Keratinocyte (primary cell): Measurements from ENCODE around the gene OR2L2. TPM values are rescaled to one million over a fixed set of nuclear protein-coding genes. Genes with fewer than 3 reads are reported as not detected.

Experiments used
- DNase-seq: peaks from one replicate; pipeline ENCODE4 v3.0.0-alpha.2; 2011; ENCODE audit warnings: low read depth, missing footprints, low spot score
- FAIRE-seq: peaks from 2 replicates; lab custom pipeline; 2011; peaks lifted over from hg19 to GRCh38; lab: Jason Lieb, UNC
- H2AFZ ChIP-seq: 2 replicates; pipeline ENCODE4 v1.6.0; 2012; ENCODE audit warnings: low read length, control low read depth, inconsistent platforms; ENCODE audit not compliant: control insufficient read depth
- H3K27ac ChIP-seq: 2 replicates; pipeline ENCODE4 v1.5.1; 2011; ENCODE audit warnings: low read length; ENCODE audit not compliant: control insufficient read depth, insufficient read depth
- H3K27me3 ChIP-seq: 3 replicates; pipeline ENCODE4 v1.6.0; 2011; ENCODE audit warnings: low read length; ENCODE audit not compliant: control insufficient read depth, insufficient read depth; ENCODE audit errors: extremely low read depth
- H3K36me3 ChIP-seq, 2 experiments: 2 replicates in 1 of 2; 3 replicates in 1 of 2; pipeline ENCODE4 v1.5.1; 2011; ENCODE audit warnings: low read length in 2 of 2, mild to moderate bottlenecking in 1 of 2; ENCODE audit not compliant: control insufficient read depth in 2 of 2, insufficient read depth in 2 of 2; ENCODE audit errors: extremely low read depth in 1 of 2
- H3K4me1 ChIP-seq: 3 replicates; pipeline ENCODE4 v1.5.1; 2011; ENCODE audit warnings: low read length; ENCODE audit not compliant: control insufficient read depth, insufficient read depth; ENCODE audit errors: extremely low read depth
- H3K4me2 ChIP-seq: 3 replicates; pipeline ENCODE4 v1.6.0; 2011; ENCODE audit warnings: low read depth, low read length; ENCODE audit not compliant: control insufficient read depth, insufficient read depth; ENCODE audit errors: extremely low read depth
- H3K4me3 ChIP-seq, 3 experiments: fragments of 200-600 bp in 1 of 3; sonication (generic) in 1 of 3; 2 replicates in 2 of 3; 3 replicates in 1 of 3; pipeline ENCODE4 v1.5.1; 2011 to 2016; ENCODE audit warnings: low read length in 3 of 3, mild to moderate bottlenecking in 3 of 3, control low read depth in 2 of 3, inconsistent platforms in 1 of 3, low read depth in 1 of 3, mixed read lengths in 1 of 3, mixed run types in 1 of 3, moderate library complexity in 1 of 3; ENCODE audit not compliant: control insufficient read depth in 2 of 3, insufficient read depth in 2 of 3; ENCODE audit errors: extremely low read depth in 1 of 3
- H3K79me2 ChIP-seq: 2 replicates; pipeline ENCODE4 v1.6.0; 2012; ENCODE audit warnings: low read length; ENCODE audit not compliant: control insufficient read depth, insufficient read depth
- H3K9ac ChIP-seq: 3 replicates; pipeline ENCODE4 v1.6.0; 2011; ENCODE audit warnings: low read length; ENCODE audit not compliant: control insufficient read depth, insufficient read depth; ENCODE audit errors: extremely low read depth
- H3K9me1 ChIP-seq: 3 replicates; pipeline ENCODE4 v1.6.0; 2011; ENCODE audit warnings: low read length; ENCODE audit not compliant: control insufficient read depth, insufficient read depth; ENCODE audit errors: extremely low read depth
- H3K9me3 ChIP-seq: 2 replicates; pipeline ENCODE4 v1.5.1; 2012; ENCODE audit warnings: low read depth, low read length; ENCODE audit not compliant: control insufficient read depth
- H4K20me1 ChIP-seq: 3 replicates; pipeline ENCODE4 v1.6.0; 2011; ENCODE audit warnings: low read length; ENCODE audit not compliant: control insufficient read depth, insufficient read depth; ENCODE audit errors: extremely low read depth
- EZH2 ChIP-seq: IDR thresholded peaks from one replicate; pipeline ENCODE4 v1.6.1; 2012; ENCODE audit warnings: inconsistent platforms, mild to moderate bottlenecking, low read length, moderate library complexity
- dilution Hi-C: fragments of 300-500 bp; cut with MboI; formaldehyde crosslinking; loops from one replicate; pipeline ENCODE4 v1.7.0; 2020; ENCODE audit warnings: low sequenced_read_pairs; ENCODE audit not compliant: extremely low pct_ligation_motif_present
- polyA minus RNA-seq, 3 experiments: library from RNA; depleted of rRNA, polyadenylated mRNA; stranded (reverse); fragments of >200 nt; gene quantifications; 1 replicate in 1 of 3; 2 replicates in 1 of 3; 3 replicates in 1 of 3; pipeline ENCODE4 v1.2.3, GENCODE V29; 2011
- polyA plus RNA-seq, 5 experiments: library from polyadenylated mRNA; depleted of rRNA in 3 of 5; stranded (reverse) in 3 of 5; stranded (forward) in 1 of 5; unstranded in 1 of 5; fragments of >200 nt; gene quantifications; 1 replicate in 1 of 5; 2 replicates in 3 of 5; 3 replicates in 1 of 5; pipeline versions ENCODE4 v1.2.1 to v1.2.3, GENCODE V29; 2011 to 2012; ENCODE audit warnings: missing spikeins in 2 of 5, low read depth in 1 of 5, low replicate concordance in 1 of 5
- TF ChIP-seq, protein P1 (sequence below), 3 experiments: IDR thresholded peaks in 1 of 3; conservative IDR thresholded peaks in 1 of 3; optimal IDR thresholded peaks in 1 of 3; 2 replicates in 2 of 3; 3 replicates in 1 of 3; pipeline versions ENCODE3 to v1.5.1; 2011; ENCODE audit warnings: low read length in 3 of 3, mild to moderate bottlenecking in 3 of 3, moderate library complexity in 2 of 3, control low read depth in 1 of 3, inconsistent platforms in 1 of 3; ENCODE audit not compliant: insufficient read depth in 2 of 3; ENCODE audit errors: extremely low read depth in 1 of 3

Gene OR2L2, protein sequence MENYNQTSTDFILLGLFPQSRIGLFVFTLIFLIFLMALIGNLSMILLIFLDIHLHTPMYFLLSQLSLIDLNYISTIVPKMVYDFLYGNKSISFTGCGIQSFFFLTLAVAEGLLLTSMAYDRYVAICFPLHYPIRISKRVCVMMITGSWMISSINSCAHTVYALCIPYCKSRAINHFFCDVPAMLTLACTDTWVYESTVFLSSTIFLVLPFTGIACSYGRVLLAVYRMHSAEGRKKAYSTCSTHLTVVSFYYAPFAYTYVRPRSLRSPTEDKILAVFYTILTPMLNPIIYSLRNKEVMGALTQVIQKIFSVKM
- polyA plus RNA-seq (0.03 TPM in 1 of 3 replicates, not detected in the others), polyA minus RNA-seq (0.07 to 0.35 TPM in 2 of 3 replicates, not detected in the other)
- polyA plus RNA-seq (2011; ENCODE audit: low read depth) = not detected
- polyA plus RNA-seq (2011; cell fraction: cytosol; rRNA removed) = not detected in 2 replicates
- 0.04 and 0.15 TPM in 2 replicates for polyA plus RNA-seq (2011; cell fraction: nucleus; rRNA removed)
- 0.03 TPM in 2 replicates for polyA plus RNA-seq (2012; ENCODE audit: low replicate concordance)
- polyA minus RNA-seq (2011; cell fraction: cytosol; rRNA and poly(A)+ RNA removed) = not detected
- polyA minus RNA-seq (2011; cell fraction: nucleus; rRNA and poly(A)+ RNA removed) = 0.85 TPM in 1 of 2 replicates, not detected in the other

DNA sequence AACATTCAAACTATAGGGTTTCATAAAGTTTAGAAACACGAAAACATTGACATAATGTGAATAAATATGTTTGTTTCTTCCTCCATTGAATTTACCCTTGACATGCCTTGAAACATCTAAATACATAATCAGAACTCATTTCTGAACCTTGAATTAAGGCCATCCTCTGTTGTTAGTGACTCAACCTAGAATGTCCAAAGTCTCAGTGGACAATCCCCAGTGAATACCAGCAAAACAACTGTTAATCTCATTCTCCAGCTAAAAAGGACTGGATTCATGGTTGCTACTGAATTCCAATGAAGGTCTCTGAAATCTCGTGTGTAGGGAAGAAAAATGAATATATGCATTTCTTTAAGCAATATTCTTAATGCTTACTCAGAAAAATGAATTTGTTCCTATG lies at the start of gene OR2L2:
TSS of gene OR2L2 (plus strand) at position 301 of the 400 bp plus-strand sequence. CDS start 8,198 bp downstream, outside the sequence.
- no peaks in the 10 kb centered on the region for H3K4me1 ChIP-seq
- no peaks in the 10 kb centered on the region for H3K36me3 ChIP-seq
- H3K27me3 ChIP-seq = no peaks in the 10 kb centered on the region
- no peaks in the 10 kb centered on the region for H3K9me3 ChIP-seq
- no peak within 1 kb of the TSS for H3K9ac ChIP-seq
- no peaks in the 10 kb centered on the region for H3K79me2 ChIP-seq
- no peaks in the 10 kb centered on the region for H3K9me1 ChIP-seq
- no peak for DNase-seq
- H3K4me3 ChIP-seq = no peak within 1 kb of the TSS
- no peak within 1 kb of the TSS for H3K27ac ChIP-seq
- H3K4me2 ChIP-seq = no peak within 1 kb of the TSS
- no peak for FAIRE-seq
- no peak within 1 kb of the TSS for H2AFZ ChIP-seq
- TF ChIP-seq, protein P1, sequence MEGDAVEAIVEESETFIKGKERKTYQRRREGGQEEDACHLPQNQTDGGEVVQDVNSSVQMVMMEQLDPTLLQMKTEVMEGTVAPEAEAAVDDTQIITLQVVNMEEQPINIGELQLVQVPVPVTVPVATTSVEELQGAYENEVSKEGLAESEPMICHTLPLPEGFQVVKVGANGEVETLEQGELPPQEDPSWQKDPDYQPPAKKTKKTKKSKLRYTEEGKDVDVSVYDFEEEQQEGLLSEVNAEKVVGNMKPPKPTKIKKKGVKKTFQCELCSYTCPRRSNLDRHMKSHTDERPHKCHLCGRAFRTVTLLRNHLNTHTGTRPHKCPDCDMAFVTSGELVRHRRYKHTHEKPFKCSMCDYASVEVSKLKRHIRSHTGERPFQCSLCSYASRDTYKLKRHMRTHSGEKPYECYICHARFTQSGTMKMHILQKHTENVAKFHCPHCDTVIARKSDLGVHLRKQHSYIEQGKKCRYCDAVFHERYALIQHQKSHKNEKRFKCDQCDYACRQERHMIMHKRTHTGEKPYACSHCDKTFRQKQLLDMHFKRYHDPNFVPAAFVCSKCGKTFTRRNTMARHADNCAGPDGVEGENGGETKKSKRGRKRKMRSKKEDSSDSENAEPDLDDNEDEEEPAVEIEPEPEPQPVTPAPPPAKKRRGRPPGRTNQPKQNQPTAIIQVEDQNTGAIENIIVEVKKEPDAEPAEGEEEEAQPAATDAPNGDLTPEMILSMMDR (optimal IDR thresholded peaks at IDR 0.05 in 1 of 3, IDR thresholded peaks at IDR 0.05 in 1 of 3, conservative IDR thresholded peaks at IDR 0.05 in 1 of 3; ENCODE audit: extremely low read depth in 1 of 3, insufficient read depth in 2 of 3, low read length in 3 of 3) = no peak
- no peak for TF ChIP-seq EZH2
- dilution Hi-C loops = no loop called here
- no peaks in the 10 kb centered on the region for H4K20me1 ChIP-seq

DNA sequence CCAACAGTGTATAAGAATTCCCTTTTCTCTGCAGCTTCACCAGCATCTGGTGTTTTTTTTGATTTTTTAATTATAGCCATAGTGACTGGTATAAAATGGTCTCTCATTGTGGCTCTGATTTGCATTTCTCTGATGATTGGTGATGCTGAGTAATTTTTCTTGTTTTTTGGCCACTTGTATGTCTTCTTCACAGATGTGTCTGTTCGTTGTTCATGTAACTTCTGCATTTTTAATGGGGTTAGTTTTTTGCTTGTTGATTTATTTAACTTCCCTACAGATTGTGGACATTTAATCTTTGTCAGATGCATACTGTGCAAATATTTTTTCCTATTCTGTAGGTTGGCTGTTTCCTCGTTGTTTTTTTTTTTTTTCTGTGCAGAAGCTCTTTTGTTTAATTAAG lies 36.9 kb upstream of the OR2L2 start:
- Histone ChIP-seq H2AFZ (no peak overlapping the region), H4K20me1 (no peaks in the 10 kb centered on the region), H3K4me2 (no peak overlapping the region), H3K9me3 (no peaks in the 10 kb centered on the region), H3K9me1 (no peaks in the 10 kb centered on the region), H3K27ac (no peak overlapping the region), H3K36me3 (no peaks in the 10 kb centered on the region), H3K4me1 (no peaks in the 10 kb centered on the region), H3K4me3 (no peak overlapping the region), H3K27me3 (no peaks in the 10 kb centered on the region), H3K79me2 (no peaks in the 10 kb centered on the region), H3K9ac (no peak overlapping the region)
- dilution Hi-C loops = no loop called here
- TF ChIP-seq, protein P1 (optimal IDR thresholded peaks at IDR 0.05 in 1 of 3, IDR thresholded peaks at IDR 0.05 in 1 of 3, conservative IDR thresholded peaks at IDR 0.05 in 1 of 3; ENCODE audit: extremely low read depth in 1 of 3, insufficient read depth in 2 of 3, low read length in 3 of 3) = no peak
- no peak for TF ChIP-seq EZH2
- DNase-seq = no peak
- no peak for FAIRE-seq
